HG02943 (cell line): ENCODE data around the gene MTHFD2L.
"Not testable (repeated sequence)": the region's sequence is repeated elsewhere in the genome, so short reads cannot be mapped to it uniquely, and the experiment has no call there.

ENCODE experiments used
- ATAC-seq: cut with Tn5 transposase; IDR thresholded peaks from one replicate; pipeline ENCODE4 v1.9.1; 2021; ENCODE audit warnings: mild to moderate bottlenecking, low read depth, moderate library complexity; ENCODE audit not compliant: unreplicated experiment

Gene MTHFD2L

GRCh38 chr4:74181219-74181618 is 23.3 kb downstream of the MTHFD2L start:
- ATAC-seq = no peak

GRCh38 chr4:74188912-74189311 is 31.0 kb downstream of the MTHFD2L start:
- ATAC-seq = no peak

GRCh38 chr4:74189331-74190043 is 31.6 kb downstream of the MTHFD2L start:
- no peak for ATAC-seq

GRCh38 chr4:74190332-74190731 is 32.4 kb downstream of the MTHFD2L start:
- ATAC-seq = no peak

- no peak for ATAC-seq
These were observed 33.0 kb downstream of the MTHFD2L start for GRCh38 chr4:74190919-74191397.

- ATAC-seq = no peak
These were observed 39.2 kb downstream of the MTHFD2L start for GRCh38 chr4:74197080-74197479.

- ATAC-seq = no peak
These were observed 44.2 kb downstream of the MTHFD2L start for GRCh38 chr4:74202062-74202586.

GRCh38 chr4:74203467-74203866 is 45.5 kb downstream of the MTHFD2L start:
- ATAC-seq = no peak

GRCh38 chr4:74205046-74205445 is 47.1 kb downstream of the MTHFD2L start:
- no peak for ATAC-seq

- no peak for ATAC-seq
These were observed 47.6 kb downstream of the MTHFD2L start for GRCh38 chr4:74205559-74205958.

- ATAC-seq = peak; percentile 85
These were observed 48.3 kb downstream of the MTHFD2L start for GRCh38 chr4:74206088-74206825.

- not testable (repeated sequence) for ATAC-seq
These were observed 56.7 kb downstream of the MTHFD2L start for GRCh38 chr4:74214457-74215159.

- ATAC-seq = not testable (repeated sequence)
These were observed 57.3 kb downstream of the MTHFD2L start for GRCh38 chr4:74215236-74215635.

- no peak for ATAC-seq
These were observed 59.4 kb downstream of the MTHFD2L start for GRCh38 chr4:74217365-74217764.

- ATAC-seq = no peak
These were observed 60.3 kb downstream of the MTHFD2L start for GRCh38 chr4:74218201-74218600.

GRCh38 chr4:74219240-74219639 is 61.3 kb downstream of the MTHFD2L start:
- no peak for ATAC-seq

GRCh38 chr4:74223098-74223497 is 65.2 kb downstream of the MTHFD2L start:
- no peak for ATAC-seq

GRCh38 chr4:74223801-74224200 is 65.9 kb downstream of the MTHFD2L start:
- no peak for ATAC-seq

- peak; percentile 90 for ATAC-seq
These were observed 71.0 kb downstream of the MTHFD2L start for GRCh38 chr4:74228691-74229640.
